Mammary epithelial cell (primary cell): ENCODE data around the gene ACSS1.

Experiments
- CTCF ChIP-seq, 2 donors: IDR thresholded peaks in 1 of 2; conservative IDR thresholded peaks in 1 of 2; 2 replicates each; pipeline ENCODE4 v1.5.1; 2011 to 2012; ENCODE audit warnings: inconsistent platforms in 2 of 2, low read length in 2 of 2, mild to moderate bottlenecking in 2 of 2, control low read depth in 1 of 2, low read depth in 1 of 2; ENCODE audit not compliant: insufficient read depth in 1 of 2; ENCODE audit errors: extremely low read depth in 1 of 2
- EZH2 ChIP-seq: IDR thresholded peaks from 2 replicates; pipeline ENCODE4 v1.6.1; 2012; ENCODE audit warnings: low read length, inconsistent platforms, borderline replicate concordance

- TF ChIP-seq CTCF (conservative IDR thresholded peaks at IDR 0.05 in 1 of 2, IDR thresholded peaks at IDR 0.05 in 1 of 2; ENCODE audit: extremely low read depth in 1 of 2, insufficient read depth in 1 of 2, low read depth in 1 of 2, low read length in 2 of 2): no peak
- no peak for TF ChIP-seq EZH2
These were observed 37.0 kb downstream of the ACSS1 start for GRCh38 chr20:25020901-25021301.
